GM12872 (cell line): Measurements from ENCODE around the gene PDE1C.

ENCODE experiments used
- CTCF ChIP-seq: IDR thresholded peaks from 3 replicates; pipeline ENCODE4 v1.5.1; 2011; ENCODE audit warnings: low read depth, mild to moderate bottlenecking, low read length, moderate library complexity; ENCODE audit not compliant: insufficient read depth

Gene PDE1C

GRCh38 chr7:31893365-31893764 lies 176.8 kb downstream of the PDE1C start:
- no peak for TF ChIP-seq CTCF

DNA sequence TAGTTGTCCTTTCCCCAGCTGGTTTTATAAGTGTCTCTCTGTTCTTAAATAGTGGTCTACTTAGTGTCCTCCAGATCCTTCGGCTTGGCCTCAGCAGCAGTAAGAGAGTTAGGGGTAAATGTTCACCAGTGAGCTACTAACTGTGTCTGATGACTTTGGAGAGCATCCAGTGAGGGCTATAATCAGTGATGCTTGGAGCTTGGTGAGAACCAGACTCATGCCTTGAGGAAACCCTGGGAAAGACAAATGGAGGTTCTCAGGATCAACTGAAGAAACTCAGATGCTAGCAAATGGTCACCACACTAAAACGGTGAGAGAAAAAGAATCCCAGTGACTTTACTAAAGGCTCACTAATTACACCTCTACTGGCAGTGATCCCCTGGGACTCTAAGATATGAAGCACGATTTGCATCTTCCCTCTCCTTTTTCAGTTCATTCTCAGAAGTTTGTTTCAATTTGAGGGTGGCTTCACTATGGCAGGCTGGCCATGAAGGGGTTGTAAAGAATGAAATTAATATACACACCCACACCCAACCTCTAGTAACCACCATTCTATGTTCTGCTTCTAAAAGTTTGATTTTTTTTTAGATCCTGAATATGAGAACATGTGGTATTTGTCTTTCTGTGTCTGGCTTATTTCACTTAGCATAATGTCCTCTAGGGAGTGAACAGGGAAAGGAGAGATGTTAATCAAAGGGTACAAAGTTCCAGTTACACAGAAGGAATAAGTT lies 177.9 kb downstream of the PDE1C start:
- TF ChIP-seq CTCF: no peak

- no peak for TF ChIP-seq CTCF
Measured at GRCh38 chr7:31890766-31891165, 179.4 kb downstream of the PDE1C start.

- TF ChIP-seq CTCF: no peak
Measured at GRCh38 chr7:31890198-31890597, 180.0 kb downstream of the PDE1C start.

DNA sequence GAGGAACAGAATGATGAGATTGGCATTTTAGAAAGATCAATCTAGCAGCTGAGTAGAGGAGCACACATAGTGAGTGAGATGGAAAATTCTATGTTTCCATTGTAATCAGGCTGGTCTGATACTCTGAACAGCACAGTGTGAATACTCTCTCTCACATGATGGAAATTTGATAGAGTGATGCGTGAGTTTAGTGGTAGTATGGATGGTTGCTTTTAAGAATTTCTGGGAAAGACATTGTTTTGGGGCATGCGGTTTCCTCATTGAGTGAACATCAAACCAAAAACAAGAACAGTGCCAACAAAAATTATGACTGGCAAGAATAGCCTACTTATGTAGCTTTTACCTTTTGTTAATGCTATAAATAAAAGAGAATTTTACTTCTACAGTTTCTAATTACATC lies 183.2 kb downstream of the PDE1C start:
- TF ChIP-seq CTCF: no peak

GRCh38 chr7:31885171-31885570 lies 185.0 kb downstream of the PDE1C start:
- TF ChIP-seq CTCF: no peak

DNA sequence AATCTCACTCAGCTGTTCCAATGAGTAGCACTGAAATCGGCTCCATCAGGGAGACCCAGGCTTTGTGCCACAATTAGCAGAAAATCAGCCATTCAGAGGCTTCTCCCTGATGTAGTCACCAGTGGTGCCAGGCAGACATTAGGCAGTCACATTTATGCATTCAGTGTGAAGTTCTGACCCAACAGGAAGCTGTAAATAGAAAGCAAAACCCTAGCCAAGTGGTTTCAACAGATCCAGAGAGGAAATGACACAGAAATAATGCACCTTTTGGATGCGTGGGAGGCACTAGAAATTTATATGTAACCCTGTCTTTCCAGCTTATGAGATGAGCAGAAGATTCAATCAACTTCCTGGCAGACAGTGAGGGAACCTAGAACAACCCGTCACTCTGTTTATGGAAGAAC lies 186.4 kb downstream of the PDE1C start:
- TF ChIP-seq CTCF: no peak

DNA sequence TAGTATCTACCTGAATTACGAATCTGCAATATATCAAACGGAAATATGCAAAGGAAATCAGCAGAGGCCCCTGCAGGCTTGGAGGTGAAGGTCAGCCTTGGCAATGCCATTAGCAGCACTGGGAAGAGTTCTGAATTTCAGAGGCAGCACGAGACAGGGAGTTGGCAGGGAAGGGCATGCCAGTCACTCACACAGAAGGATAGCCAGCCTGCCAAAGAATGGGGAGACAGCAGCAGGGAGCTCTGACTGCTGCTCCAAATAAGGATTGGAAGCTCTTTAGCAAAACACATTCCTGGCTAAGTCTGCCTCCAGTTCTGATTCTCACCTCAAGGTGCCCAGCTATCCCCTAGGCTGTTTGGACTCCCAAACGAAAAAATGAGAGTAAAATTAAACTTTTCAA lies 188.0 kb downstream of the PDE1C start:
- TF ChIP-seq CTCF: no peak
